Testis (tissue), 2 donors: ENCODE results near the gene TMEM63A.

ENCODE experiments used
- CTCF ChIP-seq, 3 experiments: fragments of 450-650 bp in 2 of 3; fragments of 200-600 bp in 1 of 3; sonication (generic) in 1 of 3; IDR thresholded peaks; one replicate each; pipeline ENCODE4 v1.5.1; 2016 to 2019; ENCODE audit warnings: antibody characterized with exemption in 3 of 3, mild to moderate bottlenecking in 2 of 3, moderate library complexity in 1 of 3
- POLR2A ChIP-seq: fragments of 450-650 bp; IDR thresholded peaks from one replicate; pipeline ENCODE4 v1.6.1; 2017; ENCODE audit warnings: antibody characterized with exemption, mild to moderate bottlenecking, moderate library complexity

GRCh38 chr1:225918280-225918679, 36.1 kb upstream of the TMEM63A start:
- TF ChIP-seq CTCF (IDR thresholded peaks at IDR 0.05) (no peak), POLR2A (no peak)
